ENCODE measurements around the gene ATP8B4.

ATP8B4 gene

DNA sequence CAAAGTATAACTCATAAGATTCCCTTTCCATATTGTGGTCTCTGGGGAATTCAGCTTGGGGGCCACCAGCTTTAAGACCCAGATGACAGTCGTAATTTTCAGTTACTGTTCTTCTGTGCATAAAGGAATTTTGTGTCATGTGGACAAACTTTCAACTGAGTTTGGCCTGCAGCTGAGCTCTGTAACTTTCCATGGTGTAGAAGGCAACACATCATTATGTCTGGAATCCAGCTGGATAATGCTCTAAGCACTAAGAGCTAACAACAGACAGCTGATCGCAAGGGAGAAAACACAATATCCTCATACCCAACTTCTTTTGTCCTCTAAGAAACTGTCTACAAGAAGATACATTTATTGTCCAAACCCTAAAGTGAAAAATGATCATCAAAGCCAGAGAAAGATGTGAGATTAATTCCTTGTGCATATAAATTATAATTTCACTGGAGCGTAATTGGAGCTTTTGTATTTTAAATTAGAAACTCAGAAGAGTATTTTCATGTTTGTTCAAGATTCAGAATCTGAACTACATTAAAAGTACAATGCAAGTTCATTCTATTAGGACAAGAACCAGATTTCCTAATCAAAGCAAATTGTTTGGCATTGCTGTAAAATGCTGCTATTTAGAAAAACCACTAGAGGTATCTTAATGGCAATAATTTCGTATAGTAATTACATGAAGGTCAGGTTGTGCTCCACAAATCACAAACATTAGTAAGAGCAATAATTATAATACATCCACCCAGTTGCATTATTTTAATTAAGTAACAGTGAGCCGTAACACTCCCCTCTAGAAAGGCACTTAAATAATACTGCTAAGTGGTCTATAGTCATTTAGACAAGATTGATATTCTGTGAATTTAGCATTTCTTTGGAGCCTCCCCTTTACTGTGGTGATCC is 218.8 kb downstream of the ATP8B4 start:
- Histone ChIP-seq H3K27ac (ENCODE audit: poor library complexity, severe bottlenecking) (no peak overlapping the region), H3K36me3 (ENCODE audit: low read depth) (no peaks in the 10 kb centered on the region), H3K4me1 (ENCODE audit: insufficient read depth, poor library complexity, severe bottlenecking) (no peaks in the 10 kb centered on the region), H3K4me3 (ENCODE audit: severe bottlenecking) (no peak overlapping the region), H3K27me3 (ENCODE audit: insufficient read depth, poor library complexity, severe bottlenecking) (no peaks in the 10 kb centered on the region), H3K9me3 (ENCODE audit: severe bottlenecking) (no peaks in the 10 kb centered on the region)
- ATAC-seq (ENCODE audit: low read depth) (no peak), DNase-seq (ENCODE audit: low spot score) (no peak)
- TF ChIP-seq, protein P1, sequence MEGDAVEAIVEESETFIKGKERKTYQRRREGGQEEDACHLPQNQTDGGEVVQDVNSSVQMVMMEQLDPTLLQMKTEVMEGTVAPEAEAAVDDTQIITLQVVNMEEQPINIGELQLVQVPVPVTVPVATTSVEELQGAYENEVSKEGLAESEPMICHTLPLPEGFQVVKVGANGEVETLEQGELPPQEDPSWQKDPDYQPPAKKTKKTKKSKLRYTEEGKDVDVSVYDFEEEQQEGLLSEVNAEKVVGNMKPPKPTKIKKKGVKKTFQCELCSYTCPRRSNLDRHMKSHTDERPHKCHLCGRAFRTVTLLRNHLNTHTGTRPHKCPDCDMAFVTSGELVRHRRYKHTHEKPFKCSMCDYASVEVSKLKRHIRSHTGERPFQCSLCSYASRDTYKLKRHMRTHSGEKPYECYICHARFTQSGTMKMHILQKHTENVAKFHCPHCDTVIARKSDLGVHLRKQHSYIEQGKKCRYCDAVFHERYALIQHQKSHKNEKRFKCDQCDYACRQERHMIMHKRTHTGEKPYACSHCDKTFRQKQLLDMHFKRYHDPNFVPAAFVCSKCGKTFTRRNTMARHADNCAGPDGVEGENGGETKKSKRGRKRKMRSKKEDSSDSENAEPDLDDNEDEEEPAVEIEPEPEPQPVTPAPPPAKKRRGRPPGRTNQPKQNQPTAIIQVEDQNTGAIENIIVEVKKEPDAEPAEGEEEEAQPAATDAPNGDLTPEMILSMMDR (IDR thresholded peaks at IDR 0.05; ENCODE audit: poor library complexity, severe bottlenecking), result no peak

- H3K4me3 ChIP-seq (ENCODE audit: severe bottlenecking), result no peak overlapping the region
- no peak overlapping the region for H3K27ac ChIP-seq (ENCODE audit: poor library complexity, severe bottlenecking)
- no peak for DNase-seq (ENCODE audit: low spot score)
- no peaks in the 10 kb centered on the region for H3K9me3 ChIP-seq (ENCODE audit: severe bottlenecking)
- TF ChIP-seq, protein P1 (IDR thresholded peaks at IDR 0.05; ENCODE audit: poor library complexity, severe bottlenecking), result no peak
- H3K36me3 ChIP-seq (ENCODE audit: low read depth), result no peaks in the 10 kb centered on the region
- H3K4me1 ChIP-seq (ENCODE audit: insufficient read depth, poor library complexity, severe bottlenecking), result no peaks in the 10 kb centered on the region
- ATAC-seq (ENCODE audit: low read depth), result no peak
- no peaks in the 10 kb centered on the region for H3K27me3 ChIP-seq (ENCODE audit: insufficient read depth, poor library complexity, severe bottlenecking)
These were observed 220.3 kb downstream of the ATP8B4 start for GRCh38 chr15:49898575-49899283.

GRCh38 chr15:49898097-49898496 is 220.9 kb downstream of the ATP8B4 start:
- Histone ChIP-seq H3K27ac (ENCODE audit: poor library complexity, severe bottlenecking) (no peak overlapping the region), H3K36me3 (ENCODE audit: low read depth) (no peaks in the 10 kb centered on the region)
- no peak for ATAC-seq (ENCODE audit: low read depth)

DNA sequence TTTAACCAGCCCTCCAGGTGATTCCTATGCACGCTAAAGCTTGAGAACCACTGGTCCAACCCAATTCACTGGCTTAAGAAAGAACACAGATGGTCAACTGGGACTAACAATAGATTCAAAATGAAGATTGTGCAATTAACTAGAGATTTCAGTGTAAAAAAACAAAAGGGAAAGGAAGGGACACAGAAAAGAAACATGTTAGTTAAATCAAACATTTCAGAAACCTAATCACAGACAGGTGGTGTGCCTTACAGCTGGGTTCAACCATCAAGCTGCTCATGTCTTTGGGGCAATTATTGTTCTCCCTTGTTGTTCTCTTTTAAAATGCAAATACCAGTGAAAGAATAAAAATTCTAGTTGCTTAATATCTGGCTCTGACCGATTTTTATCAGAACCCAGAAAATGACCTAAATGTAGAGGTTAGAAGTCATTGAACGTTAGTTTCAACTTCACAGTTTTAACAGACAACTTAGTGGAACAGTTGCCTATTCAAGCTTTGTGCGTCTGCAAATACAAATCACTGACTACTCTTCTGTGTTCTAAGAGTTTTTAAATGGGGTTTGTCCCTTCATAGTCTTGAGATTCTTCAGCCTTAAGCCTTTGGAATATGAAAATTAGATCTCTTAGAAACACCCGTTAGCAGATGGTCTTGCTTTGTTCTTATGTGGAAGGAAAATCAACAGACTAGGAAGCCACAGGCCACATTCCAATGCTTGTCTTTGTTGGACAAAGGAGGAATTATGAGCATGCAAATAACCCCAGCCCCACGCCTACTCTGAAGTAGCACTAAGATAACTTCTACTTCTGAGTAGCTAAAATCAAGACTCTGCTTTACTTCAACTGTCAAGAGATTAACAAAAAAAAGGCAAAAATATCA is 223.4 kb downstream of the ATP8B4 start:
- DNase-seq (ENCODE audit: low spot score), result no peak
- Histone ChIP-seq H3K27me3 (ENCODE audit: insufficient read depth, poor library complexity, severe bottlenecking) (no peaks in the 10 kb centered on the region), H3K27ac (ENCODE audit: poor library complexity, severe bottlenecking) (no peak overlapping the region), H3K4me1 (ENCODE audit: insufficient read depth, poor library complexity, severe bottlenecking) (no peaks in the 10 kb centered on the region), H3K4me3 (ENCODE audit: severe bottlenecking) (no peak overlapping the region), H3K36me3 (ENCODE audit: low read depth) (no peaks in the 10 kb centered on the region), H3K9me3 (ENCODE audit: severe bottlenecking) (no peaks in the 10 kb centered on the region)
- no peak for ATAC-seq (ENCODE audit: low read depth)
- TF ChIP-seq, protein P1 (IDR thresholded peaks at IDR 0.05; ENCODE audit: poor library complexity, severe bottlenecking), result no peak

More at GRCh38 chr15:49898097-49898496, 220.9 kb downstream of the ATP8B4 start:
- no peak for DNase-seq (ENCODE audit: low spot score)
- H3K4me1 ChIP-seq (ENCODE audit: insufficient read depth, poor library complexity, severe bottlenecking), result no peaks in the 10 kb centered on the region
- TF ChIP-seq, protein P1 (IDR thresholded peaks at IDR 0.05; ENCODE audit: poor library complexity, severe bottlenecking), result no peak
- no peaks in the 10 kb centered on the region for H3K27me3 ChIP-seq (ENCODE audit: insufficient read depth, poor library complexity, severe bottlenecking)
- H3K9me3 ChIP-seq (ENCODE audit: severe bottlenecking), result no peaks in the 10 kb centered on the region
- no peak overlapping the region for H3K4me3 ChIP-seq (ENCODE audit: severe bottlenecking)
